Gastroesophageal sphincter (tissue), 3 donors: Measurements from ENCODE around the gene REG1A.

Experiments used
- CTCF ChIP-seq, 4 experiments: fragments of 200-600 bp in 2 of 4; fragments of 450-650 bp in 2 of 4; sonication (generic) in 1 of 4; IDR thresholded peaks; one replicate each; pipeline ENCODE4 v1.5.1; 2017 to 2019; ENCODE audit warnings: antibody characterized with exemption in 4 of 4, mild to moderate bottlenecking in 2 of 4, moderate library complexity in 2 of 4
- POLR2A ChIP-seq, 2 donors: fragments of 450-650 bp; IDR thresholded peaks; one replicate each; pipeline ENCODE4 v1.6.1; 2017; ENCODE audit warnings: antibody characterized with exemption in 2 of 2, mild to moderate bottlenecking in 2 of 2, moderate library complexity in 1 of 2
- POLR2AphosphoS5 ChIP-seq: sonication (generic); formaldehyde crosslinking; IDR thresholded peaks from one replicate; pipeline ENCODE4 v1.6.1; 2017; ENCODE audit warnings: antibody characterized with exemption

DNA sequence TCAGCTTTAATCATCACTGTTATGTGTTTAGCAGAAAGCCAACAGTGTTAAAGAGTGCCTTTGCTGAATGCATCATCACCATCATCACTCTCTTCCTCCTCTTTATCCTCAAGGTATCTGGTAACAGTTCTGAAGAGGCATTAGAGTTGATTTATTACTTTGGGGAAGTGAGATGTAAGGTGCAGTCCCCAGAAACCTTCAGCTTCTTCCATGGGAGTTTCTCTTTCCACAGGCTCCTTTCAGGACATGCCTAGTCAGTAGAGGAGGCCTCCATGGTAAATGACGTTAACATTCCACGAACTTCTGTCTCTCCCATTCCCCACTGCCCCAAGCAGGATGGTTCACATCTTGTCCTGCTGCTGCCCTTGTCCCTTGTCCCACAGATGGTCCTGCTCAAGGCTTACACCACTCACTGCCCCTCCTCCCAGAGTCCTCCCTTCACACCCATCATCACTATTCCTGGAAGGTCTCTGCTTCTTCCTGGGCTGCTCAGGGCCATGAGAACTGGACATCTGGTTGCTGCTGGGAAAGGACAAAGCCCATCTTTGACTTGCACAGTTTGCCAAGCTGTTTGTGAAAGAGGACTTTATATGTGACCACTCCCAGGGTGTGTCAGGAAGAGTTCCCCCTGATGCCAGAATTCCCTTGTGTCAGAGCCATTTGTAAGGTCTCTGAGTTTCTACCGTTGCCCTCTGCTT lies 5.3 kb upstream of the REG1A start:
- TF ChIP-seq POLR2A (IDR thresholded peaks at IDR 0.05): no peak
- TF ChIP-seq POLR2AphosphoS5: no peak
- no peak for TF ChIP-seq CTCF (IDR thresholded peaks at IDR 0.05)
